ENCODE measurements around the gene MYBL2.

DNA sequence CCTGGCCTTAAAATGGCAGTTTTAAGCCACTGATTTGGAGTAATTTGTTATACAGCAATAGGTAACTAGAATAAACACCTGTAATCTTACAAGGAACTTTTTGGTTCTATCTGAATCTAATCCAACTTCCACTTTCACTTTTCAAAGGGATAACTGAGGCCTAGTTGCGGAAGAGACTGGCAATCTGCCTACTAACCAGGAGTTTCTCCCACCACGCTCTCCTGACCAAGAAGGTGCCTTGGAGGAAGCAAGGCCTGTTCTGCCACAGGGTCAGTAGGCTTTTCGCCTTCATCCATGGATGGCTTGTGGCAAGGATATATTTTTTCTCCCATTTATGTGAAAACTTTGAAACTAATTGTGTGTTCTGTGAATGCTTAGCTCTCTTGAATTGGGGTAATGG lies 12.9 kb upstream of the MYBL2 start:
- no peak for TF ChIP-seq POLR2A (IDR thresholded peaks at IDR 0.05)
- TF ChIP-seq, protein P1, sequence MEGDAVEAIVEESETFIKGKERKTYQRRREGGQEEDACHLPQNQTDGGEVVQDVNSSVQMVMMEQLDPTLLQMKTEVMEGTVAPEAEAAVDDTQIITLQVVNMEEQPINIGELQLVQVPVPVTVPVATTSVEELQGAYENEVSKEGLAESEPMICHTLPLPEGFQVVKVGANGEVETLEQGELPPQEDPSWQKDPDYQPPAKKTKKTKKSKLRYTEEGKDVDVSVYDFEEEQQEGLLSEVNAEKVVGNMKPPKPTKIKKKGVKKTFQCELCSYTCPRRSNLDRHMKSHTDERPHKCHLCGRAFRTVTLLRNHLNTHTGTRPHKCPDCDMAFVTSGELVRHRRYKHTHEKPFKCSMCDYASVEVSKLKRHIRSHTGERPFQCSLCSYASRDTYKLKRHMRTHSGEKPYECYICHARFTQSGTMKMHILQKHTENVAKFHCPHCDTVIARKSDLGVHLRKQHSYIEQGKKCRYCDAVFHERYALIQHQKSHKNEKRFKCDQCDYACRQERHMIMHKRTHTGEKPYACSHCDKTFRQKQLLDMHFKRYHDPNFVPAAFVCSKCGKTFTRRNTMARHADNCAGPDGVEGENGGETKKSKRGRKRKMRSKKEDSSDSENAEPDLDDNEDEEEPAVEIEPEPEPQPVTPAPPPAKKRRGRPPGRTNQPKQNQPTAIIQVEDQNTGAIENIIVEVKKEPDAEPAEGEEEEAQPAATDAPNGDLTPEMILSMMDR (IDR thresholded peaks at IDR 0.05 in 8 of 11, conservative IDR thresholded peaks at IDR 0.05 in 3 of 11), result no peak

Data from spleen (tissue), 7 donors.